GM12865 (cell line): ENCODE results near the gene DNAAF5.

Source experiments
- DNase-seq: peaks from one replicate; pipeline ENCODE4 v3.0.0; 2010; ENCODE audit warnings: low read depth
- H3K4me3 ChIP-seq: 2 replicates; pipeline ENCODE4 v1.5.1; 2011; ENCODE audit warnings: mild to moderate bottlenecking, low read depth, low read length, control low read depth
- CTCF ChIP-seq: IDR thresholded peaks from 2 replicates; pipeline ENCODE4 v1.5.1; 2011; ENCODE audit warnings: low read length, control low read depth, low read depth, inconsistent platforms; ENCODE audit not compliant: insufficient read depth; ENCODE audit errors: missing control alignments

Gene DNAAF5

GRCh38 chr7:777728-778078 is 51.2 kb downstream of the DNAAF5 start:
- H3K4me3 ChIP-seq, result no peak overlapping the region
- no peak for TF ChIP-seq CTCF
- DNase-seq, result no peak

- no peak overlapping the region for H3K4me3 ChIP-seq
- no peak for TF ChIP-seq CTCF
- no peak for DNase-seq
These were observed 51.9 kb downstream of the DNAAF5 start for GRCh38 chr7:778271-778967.

GRCh38 chr7:778968-779451 is 52.5 kb downstream of the DNAAF5 start:
- DNase-seq, result no peak
- no peak overlapping the region for H3K4me3 ChIP-seq
- TF ChIP-seq CTCF, result no peak

- TF ChIP-seq CTCF, result no peak
- DNase-seq, result no peak
- H3K4me3 ChIP-seq, result no peak overlapping the region
These were observed 53.0 kb downstream of the DNAAF5 start for GRCh38 chr7:779480-779879.

GRCh38 chr7:780081-780480 is 53.6 kb downstream of the DNAAF5 start:
- TF ChIP-seq CTCF, result no peak
- H3K4me3 ChIP-seq, result no peak overlapping the region
- DNase-seq, result no peak

GRCh38 chr7:780516-780915 is 54.0 kb downstream of the DNAAF5 start:
- no peak overlapping the region for H3K4me3 ChIP-seq
- no peak for TF ChIP-seq CTCF
- no peak for DNase-seq
